NK-92 treated with Interleukin-12 subunit alpha and Interleukin-12 subunit beta, amount 100 ng/mL, for 24 hours (cell line): ENCODE data around the gene COX8A.
"Not testable (repeated sequence)": the region's sequence is repeated elsewhere in the genome, so short reads cannot be mapped to it uniquely, and the experiment has no call there.

Experiments used
- DNase-seq: peaks from one replicate; lab custom pipeline; 2025; lab: John Stamatoyannopoulos, UW

The COX8A gene

GRCh38 chr11:63974259-63975143, at the start of gene COX8A:
TSS of gene COX8A (plus strand) at chr11:63974620. CDS start at chr11:63974681, 61 bp downstream.
- DNase-seq = peak; percentile 93

GRCh38 chr11:63929616-63930015, 44.8 kb upstream of the COX8A start:
- DNase-seq = no peak

- no peak for DNase-seq
Measured at GRCh38 chr11:63931045-63931444, 43.4 kb upstream of the COX8A start.

- DNase-seq = no peak
Measured at GRCh38 chr11:63931876-63932275, 42.5 kb upstream of the COX8A start.

GRCh38 chr11:63933459-63933858, 41.0 kb upstream of the COX8A start:
- DNase-seq = no peak

- DNase-seq = peak; percentile 30
Measured at GRCh38 chr11:63937713-63938478, 36.5 kb upstream of the COX8A start.

GRCh38 chr11:63938479-63939396, 35.7 kb upstream of the COX8A start, which contains the start of gene NAA40:
TSS of gene NAA40 (plus strand) at chr11:63939002. CDS start at chr11:63939097, 95 bp downstream.
- DNase-seq = peak; percentile 99

- DNase-seq = no peak
Measured at GRCh38 chr11:63939397-63939891, 35.0 kb upstream of the COX8A start.

- DNase-seq = no peak
Measured at GRCh38 chr11:63940786-63941185, 33.6 kb upstream of the COX8A start.

GRCh38 chr11:63941901-63942300, 32.5 kb upstream of the COX8A start:
- DNase-seq = no peak

- no peak for DNase-seq
Measured at GRCh38 chr11:63942803-63943202, 31.6 kb upstream of the COX8A start.

- no peak for DNase-seq
Measured at GRCh38 chr11:63944987-63945386, 29.4 kb upstream of the COX8A start.

- no peak for DNase-seq
Measured at GRCh38 chr11:63945477-63946163, 28.8 kb upstream of the COX8A start.

- peak; percentile 61 for DNase-seq
Measured at GRCh38 chr11:63951779-63952536, 22.5 kb upstream of the COX8A start.

GRCh38 chr11:63952570-63952969, 21.9 kb upstream of the COX8A start:
- DNase-seq = no peak

GRCh38 chr11:63958008-63958407, 16.4 kb upstream of the COX8A start:
- no peak for DNase-seq

- peak; percentile 76 for DNase-seq
Measured at GRCh38 chr11:63961608-63962412, 12.6 kb upstream of the COX8A start.

- DNase-seq = not testable (repeated sequence)
Measured at GRCh38 chr11:63963895-63964294, 10.5 kb upstream of the COX8A start.

- DNase-seq = no peak
Measured at GRCh38 chr11:63966444-63966843, 8.0 kb upstream of the COX8A start.
